ENCODE results near the gene CXCL9.
A peak's percentile ranks its signal among the peaks of the same experiment; 100 is the strongest.
"Not testable (repeated sequence)": the region's sequence is repeated elsewhere in the genome, so short reads cannot be mapped to it uniquely, and the experiment has no call there.

Gene CXCL9

GRCh38 chr4:76011700-76012387 lies 4.5 kb upstream of the CXCL9 start:
- DNase-seq = peak; percentile 47

- no peak for DNase-seq
These were observed 3.8 kb upstream of the CXCL9 start for GRCh38 chr4:76011018-76011670.

- DNase-seq = no peak
These were observed 3.3 kb upstream of the CXCL9 start for GRCh38 chr4:76010576-76010975.

GRCh38 chr4:76009311-76009710 lies 2.0 kb upstream of the CXCL9 start:
- no peak for DNase-seq

- DNase-seq = no peak
These were observed 3.7 kb downstream of the CXCL9 start for GRCh38 chr4:76003620-76004019.

- no peak for DNase-seq
These were observed 4.3 kb downstream of the CXCL9 start for GRCh38 chr4:76003035-76003434.

- DNase-seq = no peak
These were observed 5.1 kb downstream of the CXCL9 start for GRCh38 chr4:76002176-76002575.

- DNase-seq = no peak
These were observed 5.6 kb downstream of the CXCL9 start for GRCh38 chr4:76001700-76002099.

- no peak for DNase-seq
These were observed 7.0 kb downstream of the CXCL9 start for GRCh38 chr4:76000279-76000678.

- DNase-seq = not testable (repeated sequence)
These were observed 8.7 kb downstream of the CXCL9 start for GRCh38 chr4:75998525-75999147.

- DNase-seq = no peak
These were observed 9.4 kb downstream of the CXCL9 start for GRCh38 chr4:75997946-75998345.

- DNase-seq = no peak
These were observed 10.2 kb downstream of the CXCL9 start for GRCh38 chr4:75997081-75997480.

GRCh38 chr4:75995727-75996126 lies 11.6 kb downstream of the CXCL9 start:
- DNase-seq = peak; percentile 32

- no peak for DNase-seq
These were observed 14.8 kb downstream of the CXCL9 start for GRCh38 chr4:75992462-75992861.

GRCh38 chr4:75989846-75990528 lies 17.3 kb downstream of the CXCL9 start:
- no peak for DNase-seq

- DNase-seq = peak; percentile 77
These were observed 22.2 kb downstream of the CXCL9 start for GRCh38 chr4:75985116-75985515.

- no peak for DNase-seq
These were observed 26.7 kb downstream of the CXCL9 start for GRCh38 chr4:75980576-75980975.

- no peak for DNase-seq
These were observed 31.1 kb downstream of the CXCL9 start for GRCh38 chr4:75976177-75976576.

GRCh38 chr4:75973766-75974165 lies 33.5 kb downstream of the CXCL9 start:
- DNase-seq = no peak

GRCh38 chr4:75968084-75968483 lies 39.2 kb downstream of the CXCL9 start:
- DNase-seq = no peak

GRCh38 chr4:75963558-75963957 lies 43.8 kb downstream of the CXCL9 start:
- DNase-seq = no peak

GRCh38 chr4:75962072-75962471 lies 45.2 kb downstream of the CXCL9 start:
- DNase-seq = not testable (repeated sequence)

GRCh38 chr4:75958546-75958945 lies 48.8 kb downstream of the CXCL9 start:
- DNase-seq = not testable (repeated sequence)

GRCh38 chr4:75954811-75955210 lies 52.5 kb downstream of the CXCL9 start:
- not testable (repeated sequence) for DNase-seq
